CD8-positive, alpha-beta memory T cell (primary cell): Measurements from ENCODE around the gene RAP1GAP2. TPM values are rescaled to one million over a fixed set of nuclear protein-coding genes. Genes with fewer than 3 reads are reported as not detected.
A peak's percentile ranks its signal among the peaks of the same experiment; 100 is the strongest.

ENCODE experiments used
- CTCF ChIA-PET: fragments of 350-600 bp; sonication (Branson Sonifier 250); formaldehyde crosslinking; loops from one replicate; lab custom pipeline; 2021; ENCODE audit warnings: antibody characterized with exemption; lab: Charles Lee
- POLR2A ChIA-PET: fragments of 350-600 bp; sonication (Branson Sonifier 250); formaldehyde crosslinking; loops from one replicate; lab custom pipeline; 2021; ENCODE audit warnings: antibody characterized with exemption; lab: Charles Lee
- DNase-seq, 5 donors: peaks; one replicate each; pipeline versions ENCODE4 v3.0.0 to v3.0.0-alpha.2; 2020 to 2022; ENCODE audit warnings: mixed read lengths in 1 of 5
- H3K27ac ChIP-seq: one replicate; pipeline ENCODE4 v1.7.0; 2013; ENCODE audit warnings: low read depth, mild to moderate bottlenecking, low read length, moderate library complexity
- H3K27me3 ChIP-seq: 2 replicates; pipeline ENCODE4 v1.7.0; 2013; ENCODE audit warnings: low read length, mild to moderate bottlenecking; ENCODE audit not compliant: insufficient read depth, poor library complexity, severe bottlenecking
- H3K36me3 ChIP-seq: 2 replicates; pipeline ENCODE4 v1.7.0; 2013; ENCODE audit warnings: mild to moderate bottlenecking, low read length, moderate library complexity; ENCODE audit not compliant: insufficient read depth
- H3K4me1 ChIP-seq: 2 replicates; pipeline ENCODE4 v1.7.0; 2013; ENCODE audit warnings: mild to moderate bottlenecking, low read length, moderate library complexity; ENCODE audit not compliant: insufficient read depth
- H3K4me3 ChIP-seq: 2 replicates; pipeline ENCODE4 v1.7.0; 2013; ENCODE audit warnings: mild to moderate bottlenecking, low read length
- H3K9me3 ChIP-seq: 2 replicates; pipeline ENCODE4 v1.7.0; 2013; ENCODE audit warnings: mild to moderate bottlenecking, low read length
- H3K27ac Mint-ChIP-seq, 8 donors: one replicate each; pipeline ENCODE4 v1.8.0; 2020 to 2021; ENCODE audit warnings: mixed read lengths in 8 of 8, mild to moderate bottlenecking in 6 of 8, inconsistent platforms in 3 of 8, moderate library complexity in 3 of 8
- H3K27me3 Mint-ChIP-seq, 2 donors: one replicate each; pipeline ENCODE4 v1.8.0; 2020 to 2021; ENCODE audit warnings: mixed read lengths in 2 of 2, mild to moderate bottlenecking in 1 of 2, moderate library complexity in 1 of 2
- H3K36me3 Mint-ChIP-seq, 3 donors: one replicate each; pipeline ENCODE4 v1.8.0; 2020 to 2021; ENCODE audit warnings: mixed read lengths in 3 of 3, inconsistent platforms in 1 of 3, mild to moderate bottlenecking in 1 of 3
- H3K4me1 Mint-ChIP-seq, 3 donors: one replicate each; pipeline ENCODE4 v1.8.0; 2020 to 2021; ENCODE audit warnings: mixed read lengths in 3 of 3, inconsistent platforms in 1 of 3, mild to moderate bottlenecking in 1 of 3
- H3K4me3 Mint-ChIP-seq, 7 donors: one replicate each; pipeline ENCODE4 v1.8.0; 2020 to 2021; ENCODE audit warnings: mixed read lengths in 7 of 7, mild to moderate bottlenecking in 6 of 7, moderate library complexity in 4 of 7, inconsistent platforms in 2 of 7
- H3K9me3 Mint-ChIP-seq, 5 donors: one replicate each; pipeline ENCODE4 v1.8.0; 2020 to 2022; ENCODE audit warnings: mixed read lengths in 5 of 5, mild to moderate bottlenecking in 3 of 5, moderate library complexity in 2 of 5, inconsistent platforms in 1 of 5
- polyA plus RNA-seq: library from polyadenylated mRNA; unstranded; fragments of 300-500 nt; fragmentation: Illumina TruSeq; gene quantifications from one replicate; pipeline ENCODE4 v1.2.3, GENCODE V29; 2021
- total RNA-seq, 2 experiments: library from RNA; stranded (reverse); gene quantifications; one replicate each; pipeline ENCODE4 v1.2.3, GENCODE V29; 2021

Gene RAP1GAP2
- total and polyA plus RNA-seq, 3 experiments from 2014 or later, result 1.2 to 6.3 (median 1.4) TPM

DNA sequence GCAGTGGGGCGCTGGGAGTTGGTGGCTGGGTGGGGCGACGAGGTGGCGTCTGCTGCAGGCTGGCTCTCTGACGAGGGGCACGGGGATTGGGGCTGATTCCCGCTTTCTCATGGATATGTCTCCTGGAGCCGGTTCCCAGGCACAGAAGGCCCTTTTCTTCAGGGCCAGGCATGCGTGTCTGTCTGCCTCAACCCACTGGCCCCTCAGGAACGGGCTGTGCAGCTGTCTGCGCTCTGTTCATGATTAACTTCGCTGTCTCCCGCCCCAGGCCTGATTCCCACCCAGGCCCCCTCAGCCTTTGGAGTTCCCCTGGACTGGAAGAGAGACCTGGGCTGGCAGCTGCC, 53.1 kb downstream of the RAP1GAP2 start:
- H3K4me1 Mint-ChIP-seq, result peaks cover 21 to 34% (median 33%) of the 10 kb centered on the region in 3 donors

DNA sequence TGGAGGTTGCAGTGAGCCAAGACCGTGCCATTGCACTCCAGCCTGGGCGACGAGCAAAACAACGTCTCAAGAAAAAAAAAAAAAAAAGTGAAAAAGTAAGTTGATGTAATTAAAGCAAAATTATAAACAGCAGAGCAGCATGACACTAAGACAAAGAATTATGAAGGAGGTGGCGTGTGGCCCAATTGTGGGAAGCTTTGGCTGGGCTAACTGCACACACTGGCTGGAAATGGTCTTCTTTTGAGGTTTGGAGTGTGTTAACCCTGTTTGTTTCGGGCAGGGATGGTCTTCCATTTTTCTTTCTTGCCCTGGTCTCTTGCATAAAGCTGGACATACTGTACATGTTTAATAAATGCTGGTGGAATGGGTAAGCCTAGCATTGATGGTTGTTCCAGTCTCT, 54.8 kb downstream of the RAP1GAP2 start:
- Histone ChIP-seq H3K27me3 (peaks cover 9% of the 10 kb centered on the region), H3K4me1 (peaks cover 19% of the 10 kb centered on the region), H3K9me3 (no peaks in the 10 kb centered on the region), H3K27ac (no peak overlapping the region), H3K4me3 (no peak overlapping the region), H3K36me3 (no peaks in the 10 kb centered on the region)
- H3K27ac Mint-ChIP-seq, result no peak overlapping the region
- no peaks in the 10 kb centered on the region for H3K9me3 Mint-ChIP-seq
- H3K4me1 Mint-ChIP-seq, result peaks cover 31 to 46% (median 43%) of the 10 kb centered on the region in 3 donors
- POLR2A ChIA-PET, result interaction anchor here (0.6 kb wide), 1 partner anchor 276 kb away, joined by 5 read pairs; no protein-coding TSS in a partner anchor
- CTCF ChIA-PET, result interaction anchor here (1.9 to 4.1 kb wide), 2 partner anchors 65 to 161 kb away, joined by 5 to 28 read pairs; no protein-coding TSS in a partner anchor
- H3K27me3 Mint-ChIP-seq, result peaks cover 11 to 19% of the 10 kb centered on the region in 2 donors
- peaks cover 1 to 12% (median 7%) of the 10 kb centered on the region in 3 donors for H3K36me3 Mint-ChIP-seq
- peak overlapping the region in 3 of 7 donors; percentile 16 to 28 (median 20) for H3K4me3 Mint-ChIP-seq
- DNase-seq, result no peak

More for the DNA sequence above, 53.1 kb downstream of the RAP1GAP2 start:
- POLR2A ChIA-PET, result interaction anchor here (0.7 kb wide), 1 partner anchor 14 kb away, joined by 3 read pairs; no protein-coding TSS in a partner anchor
- Mint-ChIP-seq H3K4me3 (no peak overlapping the region), H3K27me3 (peaks cover 9 to 11% of the 10 kb centered on the region in 2 donors), H3K27ac (no peak overlapping the region), H3K9me3 (no peaks in the 10 kb centered on the region), H3K36me3 (peaks cover 0 to 9% (median 9%) of the 10 kb centered on the region in 3 donors)
- Histone ChIP-seq H3K4me3 (no peak overlapping the region), H3K4me1 (peaks cover 11% of the 10 kb centered on the region), H3K9me3 (no peaks in the 10 kb centered on the region), H3K36me3 (no peaks in the 10 kb centered on the region), H3K27ac (no peak overlapping the region), H3K27me3 (peaks cover 4% of the 10 kb centered on the region)
- CTCF ChIA-PET, result interaction anchor here (0.7 to 4.1 kb wide), 18 partner anchors 8 to 787 kb away, joined by 3 to 28 read pairs (median 4); partner anchors contain the start of genes CTNS and SHPK
- no peak for DNase-seq

DNA sequence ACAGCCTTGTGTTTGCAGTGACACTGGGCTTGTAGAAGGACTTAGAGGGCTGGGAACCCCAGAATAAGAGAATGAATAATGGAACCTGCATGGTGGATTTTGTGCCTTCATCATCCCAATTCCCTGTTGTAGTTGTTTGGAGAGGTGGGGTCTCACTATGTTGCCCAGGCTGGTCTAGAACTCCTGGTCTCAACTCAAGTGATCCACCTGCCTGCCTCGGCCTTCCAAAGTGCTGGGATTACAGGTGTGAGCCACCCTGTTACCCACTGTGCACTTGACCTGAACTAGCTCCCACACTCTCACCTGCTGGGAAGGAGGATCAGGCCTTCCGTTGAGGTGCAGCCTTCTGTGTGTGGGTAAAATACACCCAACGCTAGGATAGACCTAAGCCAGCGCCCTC, 55.4 kb downstream of the RAP1GAP2 start:
- H3K27ac ChIP-seq, result no peak overlapping the region

DNA sequence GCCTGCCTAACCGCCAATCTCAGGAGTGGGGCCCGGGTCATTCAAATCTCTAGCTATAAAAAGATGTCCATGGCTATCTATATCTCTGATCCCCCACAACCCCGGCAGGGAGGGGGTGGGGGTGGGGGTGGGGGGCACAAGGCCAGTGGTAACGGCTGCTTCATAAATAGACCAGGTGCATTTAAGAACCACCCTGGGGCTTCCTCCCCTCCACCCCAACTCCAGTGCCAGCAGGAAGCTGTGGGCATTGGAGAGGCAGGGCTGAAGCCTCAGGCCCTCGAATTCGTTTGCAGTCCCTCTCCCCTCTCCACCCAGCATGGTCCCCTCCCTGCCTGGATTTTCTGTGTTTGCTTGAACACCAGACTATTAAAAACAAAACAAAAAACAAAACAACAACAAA, 56.0 kb downstream of the RAP1GAP2 start:
- Mint-ChIP-seq H3K36me3 (peaks cover 4 to 14% (median 7%) of the 10 kb centered on the region in 3 donors), H3K27me3 (peaks cover 14 to 19% of the 10 kb centered on the region in 2 donors), H3K4me1 (peaks cover 36 to 55% (median 53%) of the 10 kb centered on the region in 3 donors), H3K27ac (no peak overlapping the region), H3K9me3 (no peaks in the 10 kb centered on the region), H3K4me3 (peak overlapping the region; percentile 56 to 87 (median 70))
- no peaks in the 10 kb centered on the region for H3K36me3 ChIP-seq
- DNase-seq, result no peak
- POLR2A ChIA-PET, result no interaction called here
- H3K27me3 ChIP-seq, result peaks cover 9% of the 10 kb centered on the region
- no peak overlapping the region for H3K4me3 ChIP-seq
- H3K4me1 ChIP-seq, result peaks cover 19% of the 10 kb centered on the region
- H3K9me3 ChIP-seq, result no peaks in the 10 kb centered on the region
- CTCF ChIA-PET, result interaction anchor here (0.8 to 1.9 kb wide), 2 partner anchors 66 to 161 kb away, joined by 3 to 5 read pairs; no protein-coding TSS in a partner anchor
- H3K27ac ChIP-seq, result no peak overlapping the region

More for the DNA sequence above, 55.4 kb downstream of the RAP1GAP2 start:
- Mint-ChIP-seq H3K4me3 (peak overlapping the region in 5 of 7 donors; percentile 35 to 68 (median 51)), H3K27me3 (peaks cover 11 to 19% of the 10 kb centered on the region in 2 donors), H3K36me3 (peaks cover 4 to 14% (median 7%) of the 10 kb centered on the region in 3 donors), H3K4me1 (peaks cover 34 to 50% (median 47%) of the 10 kb centered on the region in 3 donors), H3K9me3 (no peaks in the 10 kb centered on the region), H3K27ac (peak overlapping the region in 1 of 8 donors; percentile 44)
- Histone ChIP-seq H3K4me3 (no peak overlapping the region), H3K4me1 (peaks cover 19% of the 10 kb centered on the region), H3K27me3 (peaks cover 9% of the 10 kb centered on the region), H3K9me3 (no peaks in the 10 kb centered on the region), H3K36me3 (no peaks in the 10 kb centered on the region)
- ChIA-PET CTCF (interaction anchor here (0.8 to 4.1 kb wide), 3 partner anchors 66 to 161 kb away, joined by 3 to 28 read pairs (median 5); no protein-coding TSS in a partner anchor), POLR2A (interaction anchor here (0.6 kb wide), 1 partner anchor 277 kb away, joined by 5 read pairs; no protein-coding TSS in a partner anchor)
- no peak for DNase-seq

DNA sequence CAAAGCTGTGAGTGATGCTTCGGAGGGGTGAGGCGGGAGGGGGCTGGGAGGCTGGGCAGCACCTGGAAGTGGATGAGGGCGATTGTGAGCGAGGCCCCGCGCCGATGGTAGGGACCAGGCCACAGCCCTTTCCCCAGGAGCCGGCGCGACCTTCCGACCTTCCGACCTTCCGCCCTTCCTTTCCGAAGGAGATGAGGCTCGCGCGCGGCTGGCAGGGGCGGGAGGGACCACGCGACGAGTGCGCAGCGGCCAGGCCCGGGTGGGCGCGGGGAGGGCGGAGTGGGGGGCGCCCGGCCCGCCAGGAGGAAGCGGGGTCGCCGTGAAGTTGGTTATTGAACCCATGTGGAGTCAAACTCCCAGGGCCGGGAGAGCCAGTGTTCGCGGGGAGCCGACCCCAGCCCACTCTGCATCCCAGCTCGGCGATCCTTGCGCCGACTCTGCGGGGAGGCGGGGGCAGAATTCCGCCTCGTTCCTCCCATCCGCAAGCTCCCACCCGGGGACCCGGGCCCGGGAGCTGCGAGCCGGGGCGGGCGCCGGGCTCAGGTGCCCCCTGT, 56.6 kb downstream of the RAP1GAP2 start:
- no peaks in the 10 kb centered on the region for H3K36me3 ChIP-seq
- Mint-ChIP-seq H3K4me1 (peaks cover 35 to 50% (median 50%) of the 10 kb centered on the region in 3 donors), H3K36me3 (peaks cover 4 to 14% (median 7%) of the 10 kb centered on the region in 3 donors), H3K27me3 (peaks cover 14 to 19% of the 10 kb centered on the region in 2 donors), H3K27ac (no peak overlapping the region), H3K4me3 (peak overlapping the region; percentile 56 to 87 (median 70)), H3K9me3 (no peaks in the 10 kb centered on the region)
- ChIA-PET POLR2A (interaction anchor here (1.3 kb wide), 1 partner anchor 38 kb away, joined by 5 read pairs; no protein-coding TSS in a partner anchor), CTCF (interaction anchor here (0.8 kb wide), 1 partner anchor 9 kb away, joined by 3 read pairs; no protein-coding TSS in a partner anchor)
- no peak overlapping the region for H3K27ac ChIP-seq
- H3K9me3 ChIP-seq, result no peaks in the 10 kb centered on the region
- no peak overlapping the region for H3K4me3 ChIP-seq
- no peak for DNase-seq
- H3K4me1 ChIP-seq, result peaks cover 16% of the 10 kb centered on the region
- peaks cover 9% of the 10 kb centered on the region for H3K27me3 ChIP-seq

DNA sequence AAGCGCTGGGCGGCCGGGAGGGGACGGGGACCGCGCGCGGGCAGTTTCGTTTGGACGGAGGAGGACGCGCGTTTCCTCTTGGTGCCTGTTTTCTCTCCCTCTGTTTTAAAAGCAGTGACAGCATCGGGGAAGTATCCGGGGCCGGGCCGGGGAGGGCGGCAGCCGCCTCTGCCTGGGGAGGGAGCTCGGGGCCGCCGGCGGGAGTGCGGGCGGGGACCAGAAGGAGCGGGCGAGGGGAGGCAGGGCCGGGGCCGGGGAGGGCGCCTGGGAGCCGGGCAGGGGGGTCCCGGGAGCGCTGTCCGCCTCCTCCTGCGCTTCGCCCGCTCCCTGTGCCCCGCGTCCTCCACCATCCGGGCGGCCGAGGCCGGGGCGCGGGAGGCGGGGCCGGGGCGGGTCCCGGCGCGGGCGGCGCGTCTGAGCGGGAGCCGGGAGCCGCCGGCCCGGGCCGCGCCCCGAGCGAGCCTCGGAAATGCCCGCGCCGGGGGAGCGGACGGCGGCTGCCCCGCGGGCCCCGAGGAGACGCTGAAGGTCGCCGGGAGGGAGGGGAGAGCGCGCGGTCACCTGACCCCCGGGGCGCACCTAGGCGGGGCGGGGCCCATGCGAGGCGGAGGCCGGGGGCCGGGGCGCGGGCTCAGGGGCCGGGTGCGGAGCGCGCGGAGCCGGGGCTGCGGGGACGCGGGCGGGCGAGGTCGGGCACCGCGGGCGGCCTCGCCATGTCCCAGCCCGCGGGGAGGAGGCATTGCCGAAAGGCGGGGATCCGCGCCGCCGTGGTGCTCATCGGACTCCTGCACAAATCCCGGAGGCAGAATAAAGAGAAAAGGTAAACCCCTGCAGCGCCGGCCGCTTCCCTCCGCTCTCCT, 57.3 kb downstream of the RAP1GAP2 start:
- H3K27me3 Mint-ChIP-seq, result peaks cover 14 to 19% of the 10 kb centered on the region in 2 donors
- ChIA-PET CTCF (interaction anchor here (0.8 kb wide), 1 partner anchor 10 kb away, joined by 3 read pairs; no protein-coding TSS in a partner anchor), POLR2A (interaction anchor here (1.3 kb wide), 1 partner anchor 39 kb away, joined by 5 read pairs; no protein-coding TSS in a partner anchor)
- Histone ChIP-seq H3K4me3 (peak overlapping the region; percentile 50), H3K27ac (no peak overlapping the region), H3K4me1 (peaks cover 12% of the 10 kb centered on the region), H3K36me3 (no peaks in the 10 kb centered on the region), H3K9me3 (no peaks in the 10 kb centered on the region), H3K27me3 (peaks cover 9% of the 10 kb centered on the region)
- peaks cover 4 to 14% (median 11%) of the 10 kb centered on the region in 3 donors for H3K36me3 Mint-ChIP-seq
- peaks cover 33 to 51% (median 50%) of the 10 kb centered on the region in 3 donors for H3K4me1 Mint-ChIP-seq
- H3K27ac Mint-ChIP-seq, result no peak overlapping the region
- H3K4me3 Mint-ChIP-seq, result peak overlapping the region; percentile 78 to 91 (median 81)
- H3K9me3 Mint-ChIP-seq, result no peaks in the 10 kb centered on the region
- peak in 4 of 5 donors; percentile 17 to 53 (median 22) for DNase-seq

DNA sequence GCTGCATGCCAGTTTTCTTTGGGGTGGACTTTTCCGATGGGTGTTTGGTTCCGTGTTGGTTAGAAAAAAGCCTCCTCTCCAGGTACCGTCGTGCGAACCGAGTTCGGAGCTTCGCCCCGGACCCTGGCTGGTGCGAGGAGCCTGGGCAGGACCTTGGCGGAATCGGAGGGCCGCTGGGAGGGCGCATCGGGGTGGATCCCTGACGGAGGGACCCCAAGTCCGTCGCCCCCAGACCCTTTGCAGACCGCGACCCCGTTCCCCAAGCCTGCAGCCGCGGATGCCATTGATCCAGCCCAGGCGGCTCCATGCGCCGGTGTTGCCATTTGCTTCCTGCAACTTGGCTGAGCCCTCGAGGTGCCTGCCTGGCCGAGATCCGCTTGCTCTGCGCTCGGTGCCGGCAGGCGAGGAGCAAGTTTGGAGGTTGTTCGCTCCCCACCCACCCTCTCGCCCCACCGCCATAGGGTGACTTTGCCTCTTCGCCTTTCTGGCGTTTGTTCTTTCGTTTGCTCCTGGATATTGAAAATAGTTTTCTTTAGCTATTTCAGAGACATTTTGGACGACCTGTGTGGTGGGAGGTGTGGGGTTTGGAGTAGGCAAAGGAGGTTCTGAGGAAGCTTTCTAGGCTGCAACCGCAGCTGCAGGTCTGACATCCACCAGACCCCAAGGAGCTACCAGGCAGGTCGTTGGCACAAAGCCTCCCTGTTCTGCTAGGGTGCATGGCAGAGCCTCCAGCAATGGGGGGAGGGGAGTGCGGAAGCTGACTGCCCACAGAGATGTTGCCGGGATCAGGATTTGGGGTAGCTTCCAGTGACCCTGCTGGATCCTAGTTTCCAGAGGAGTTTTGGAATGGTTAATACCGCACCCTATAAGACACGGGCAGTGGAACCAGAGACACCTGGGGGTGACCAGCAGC, 58.2 kb downstream of the RAP1GAP2 start:
- Mint-ChIP-seq H3K27ac (peak overlapping the region in 1 of 8 donors; percentile 70), H3K36me3 (peaks cover 4 to 12% (median 8%) of the 10 kb centered on the region in 3 donors), H3K27me3 (peaks cover 14 to 15% of the 10 kb centered on the region in 2 donors), H3K9me3 (no peaks in the 10 kb centered on the region), H3K4me1 (peaks cover 29 to 46% (median 45%) of the 10 kb centered on the region in 3 donors), H3K4me3 (peak overlapping the region; percentile 78 to 91 (median 81))
- Histone ChIP-seq H3K4me1 (peaks cover 12% of the 10 kb centered on the region), H3K27ac (no peak overlapping the region), H3K4me3 (peak overlapping the region; percentile 50), H3K36me3 (no peaks in the 10 kb centered on the region), H3K27me3 (peaks cover 9% of the 10 kb centered on the region), H3K9me3 (no peaks in the 10 kb centered on the region)
- ChIA-PET CTCF (no interaction called here), POLR2A (no interaction called here)
- DNase-seq, result peak in 1 of 5 donors; percentile 11
